ENCODE results near the gene HIF3A.
A peak's percentile ranks its signal among the peaks of the same experiment; 100 is the strongest.

Gene HIF3A

GRCh38 chr19:46391296-46392251, 94.7 kb downstream of the HIF3A start:
- TF ChIP-seq REST (IDR thresholded peaks at IDR 0.05; ENCODE audit: insufficient read depth in 1 of 2, low read depth in 2 of 2, low read length in 2 of 2) (no peak), SIN3A (IDR thresholded peaks at IDR 0.05; ENCODE audit: borderline replicate concordance, insufficient read depth, low read length) (no peak), TAF1 (IDR thresholded peaks at IDR 0.05; ENCODE audit: borderline replicate concordance, insufficient read depth, low read length) (no peak), FOXP2 (optimal IDR thresholded peaks at IDR 0.05; ENCODE audit: borderline replicate concordance, extremely low read depth, extremely low read length, insufficient read depth) (no peak), POLR2AphosphoS5 (IDR thresholded peaks at IDR 0.05; ENCODE audit: low read depth, low read length) (no peak)

GRCh38 chr19:46392252-46392801, 95.5 kb downstream of the HIF3A start:
- no peak for TF ChIP-seq FOXP2 (optimal IDR thresholded peaks at IDR 0.05; ENCODE audit: borderline replicate concordance, extremely low read depth, extremely low read length, insufficient read depth)
- no peak for TF ChIP-seq SIN3A (IDR thresholded peaks at IDR 0.05; ENCODE audit: borderline replicate concordance, insufficient read depth, low read length)
- TF ChIP-seq REST (IDR thresholded peaks at IDR 0.05; ENCODE audit: insufficient read depth in 1 of 2, low read depth in 2 of 2, low read length in 2 of 2): no peak
- no peak for TF ChIP-seq TAF1 (IDR thresholded peaks at IDR 0.05; ENCODE audit: borderline replicate concordance, insufficient read depth, low read length)
- TF ChIP-seq POLR2AphosphoS5 (IDR thresholded peaks at IDR 0.05; ENCODE audit: low read depth, low read length): 0 out of 2 replicates have a peak, but pooled peaks have one; percentile 24

GRCh38 chr19:46392837-46393236, 96.0 kb downstream of the HIF3A start:
- no peak for TF ChIP-seq TAF1 (IDR thresholded peaks at IDR 0.05; ENCODE audit: borderline replicate concordance, insufficient read depth, low read length)
- no peak for TF ChIP-seq FOXP2 (optimal IDR thresholded peaks at IDR 0.05; ENCODE audit: borderline replicate concordance, extremely low read depth, extremely low read length, insufficient read depth)
- no peak for TF ChIP-seq SIN3A (IDR thresholded peaks at IDR 0.05; ENCODE audit: borderline replicate concordance, insufficient read depth, low read length)
- no peak for TF ChIP-seq REST (IDR thresholded peaks at IDR 0.05; ENCODE audit: insufficient read depth in 1 of 2, low read depth in 2 of 2, low read length in 2 of 2)
- no peak for TF ChIP-seq POLR2AphosphoS5 (IDR thresholded peaks at IDR 0.05; ENCODE audit: low read depth, low read length)
